Liver (tissue), 9 donors: ENCODE results near the gene ZFYVE27. TPM values are rescaled to one million over a fixed set of nuclear protein-coding genes. Genes with fewer than 3 reads are reported as not detected.

Experiments
- DNase-seq: peaks from one replicate; pipeline ENCODE4 v3.0.0-alpha.2; 2017; ENCODE audit warnings: low spot score
- H3K27ac ChIP-seq, 2 donors: one replicate each; pipeline ENCODE4 v1.7.0; 2013; ENCODE audit warnings: inconsistent platforms in 2 of 2, low read length in 2 of 2, control low read depth in 1 of 2, low read depth in 1 of 2, mild to moderate bottlenecking in 1 of 2
- H3K27me3 ChIP-seq, 4 donors: one replicate each; pipeline versions ENCODE4 v1.6.1 to v1.7.0; 2013; ENCODE audit warnings: low read length in 3 of 4, inconsistent platforms in 1 of 4, mild to moderate bottlenecking in 1 of 4, moderate library complexity in 1 of 4; ENCODE audit not compliant: control insufficient read depth in 4 of 4, insufficient read depth in 4 of 4
- H3K36me3 ChIP-seq, 4 donors: one replicate each; pipeline versions ENCODE4 v1.6.1 to v1.7.0; 2013; ENCODE audit warnings: low read length in 3 of 4, mild to moderate bottlenecking in 3 of 4, low read depth in 1 of 4, moderate library complexity in 1 of 4; ENCODE audit not compliant: control insufficient read depth in 4 of 4, insufficient read depth in 3 of 4
- H3K4me1 ChIP-seq, 4 donors: one replicate each; pipeline versions ENCODE4 v1.6.1 to v1.7.0; 2013; ENCODE audit warnings: low read length in 3 of 4, mild to moderate bottlenecking in 3 of 4, moderate library complexity in 1 of 4; ENCODE audit not compliant: control insufficient read depth in 4 of 4, insufficient read depth in 4 of 4
- H3K4me3 ChIP-seq, 3 donors: one replicate each; pipeline versions ENCODE4 v1.6.1 to v1.7.0; 2013; ENCODE audit warnings: low read length in 3 of 3, control low read depth in 1 of 3, low read depth in 1 of 3, mild to moderate bottlenecking in 1 of 3
- H3K9ac ChIP-seq, 2 donors: one replicate each; pipeline ENCODE4 v1.7.0; 2013; ENCODE audit warnings: low read length in 2 of 2, mild to moderate bottlenecking in 2 of 2, moderate library complexity in 2 of 2, control low read depth in 1 of 2, low read depth in 1 of 2
- H3K9me3 ChIP-seq, 4 donors: one replicate each; pipeline versions ENCODE4 v1.6.1 to v1.7.0; 2013; ENCODE audit warnings: low read length in 3 of 4; ENCODE audit not compliant: control insufficient read depth in 4 of 4
- FOXA1 ChIP-seq: IDR thresholded peaks from 2 replicates; pipeline ENCODE4 v1.6.1; 2016; ENCODE audit warnings: antibody characterized with exemption
- FOXA2 ChIP-seq: IDR thresholded peaks from 2 replicates; pipeline ENCODE4 v1.6.1; 2016; ENCODE audit warnings: antibody characterized with exemption
- GABPA ChIP-seq, 2 donors: IDR thresholded peaks in 1 of 2; conservative IDR thresholded peaks in 1 of 2; 2 replicates each; pipeline ENCODE4 v1.6.1; 2016; ENCODE audit warnings: antibody characterized with exemption in 2 of 2, mild to moderate bottlenecking in 1 of 2, moderate library complexity in 1 of 2
- HNF4A ChIP-seq, 2 donors: conservative IDR thresholded peaks; 2 replicates each; pipeline ENCODE4 v1.6.1; 2016; ENCODE audit warnings: antibody characterized with exemption in 2 of 2, mild to moderate bottlenecking in 2 of 2
- HNF4G ChIP-seq: IDR thresholded peaks from 2 replicates; pipeline ENCODE4 v1.6.1; 2016; ENCODE audit warnings: antibody characterized with exemption
- JUND ChIP-seq, 2 donors: IDR thresholded peaks; 2 replicates each; pipeline ENCODE4 v1.6.1; 2016; ENCODE audit warnings: antibody characterized with exemption in 2 of 2
- NR2F2 ChIP-seq: IDR thresholded peaks from 2 replicates; pipeline ENCODE4 v1.6.1; 2016; ENCODE audit warnings: antibody characterized with exemption
- RAD21 ChIP-seq, 2 donors: IDR thresholded peaks; 2 replicates each; pipeline ENCODE4 v1.6.1; 2016; ENCODE audit warnings: antibody characterized with exemption in 2 of 2, mild to moderate bottlenecking in 2 of 2
- RXRA ChIP-seq, 2 donors: IDR thresholded peaks; 2 replicates each; pipeline ENCODE4 v1.6.1; 2017 to 2018; ENCODE audit warnings: antibody characterized with exemption in 2 of 2, mild to moderate bottlenecking in 1 of 2
- SP1 ChIP-seq: IDR thresholded peaks from 2 replicates; pipeline ENCODE4 v1.6.1; 2018; ENCODE audit warnings: antibody characterized with exemption, mild to moderate bottlenecking
- TAF1 ChIP-seq: conservative IDR thresholded peaks from 2 replicates; pipeline ENCODE4 v1.6.1; 2016; ENCODE audit warnings: antibody characterized with exemption, mild to moderate bottlenecking
- WGBS: extraction: QIAGEN DNeasy Blood & Tissue Kit; methylation state at CpG from one replicate; pipeline ENCODE4 v1.1.7; 2013; 5-methylcytosine and 5-hydroxymethylcytosine counted together
- polyA plus RNA-seq, 2 donors: library from polyadenylated mRNA; stranded (reverse) in 1 of 2; unstranded in 1 of 2; fragments of 200-250 nt in 1 of 2; fragments of >200 nt in 1 of 2; fragmentation: Nextera tagmentation in 1 of 2; extraction: Ambion mirVana in 1 of 2; gene quantifications; one replicate each; pipeline versions ENCODE4 v1.2.1 to v1.2.3, GENCODE V29; 2013 to 2015
- total RNA-seq, 2 donors: library from RNA; depleted of rRNA; stranded (reverse); fragments of >200 nt; gene quantifications; one replicate each; pipeline ENCODE4 v1.2.3, GENCODE V29; 2014
- TF ChIP-seq, protein P1 (sequence below): IDR thresholded peaks from 2 replicates; pipeline ENCODE4 v1.6.1; 2016; ENCODE audit warnings: antibody characterized with exemption
- TF ChIP-seq, protein P2 (sequence below): fragments of 150-350 bp; IDR thresholded peaks from 2 replicates; pipeline ENCODE4 v1.5.1; 2017; ENCODE audit warnings: improper control_type of control experiment, low read depth, low read length; ENCODE audit not compliant: missing input control
- donor health status: healthy.
- donor health status: healthy.
- donor health status: healthy.
- donor health status: healthy.
- donor health status: healthy.

The ZFYVE27 gene
- total and polyA plus RNA-seq, 4 donors = 10.2 to 25.9 (median 13.1) TPM

DNA sequence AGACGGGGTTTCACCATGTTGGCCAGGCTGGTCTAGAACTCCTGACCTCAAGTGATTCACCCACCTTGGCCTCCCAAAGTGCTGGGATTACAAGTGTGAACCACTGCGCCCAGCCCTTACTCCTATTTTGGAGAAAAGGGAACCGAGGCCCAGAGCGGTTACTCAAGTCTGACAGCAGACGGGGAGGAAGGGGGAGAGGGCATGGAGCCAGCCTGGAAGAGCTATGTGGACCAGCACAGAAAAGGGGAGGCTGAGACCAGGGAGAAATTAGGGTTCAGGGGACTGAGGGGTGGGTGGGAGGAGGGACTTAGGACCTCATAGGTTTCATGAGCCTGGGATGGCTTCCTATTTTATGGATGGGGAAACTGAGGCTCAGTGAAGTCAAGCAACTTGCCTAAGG, 33.3 kb downstream of the ZFYVE27 start:
- Histone ChIP-seq H3K9ac (no peak overlapping the region), H3K4me3 (no peak overlapping the region), H3K27me3 (peaks cover 2 to 9% (median 7%) of the 10 kb centered on the region in 4 donors), H3K27ac (no peak overlapping the region), H3K4me1 (peaks cover 0 to 4% (median 2%) of the 10 kb centered on the region in 4 donors), H3K36me3 (no peaks in the 10 kb centered on the region), H3K9me3 (no peaks in the 10 kb centered on the region)
- no peak for DNase-seq
- WGBS = 62% methylated on average over 5 of the region's 5 CpGs
- no peak for TF ChIP-seq RXRA (IDR thresholded peaks at IDR 0.05)
- no peak for TF ChIP-seq JUND (IDR thresholded peaks at IDR 0.05)

DNA sequence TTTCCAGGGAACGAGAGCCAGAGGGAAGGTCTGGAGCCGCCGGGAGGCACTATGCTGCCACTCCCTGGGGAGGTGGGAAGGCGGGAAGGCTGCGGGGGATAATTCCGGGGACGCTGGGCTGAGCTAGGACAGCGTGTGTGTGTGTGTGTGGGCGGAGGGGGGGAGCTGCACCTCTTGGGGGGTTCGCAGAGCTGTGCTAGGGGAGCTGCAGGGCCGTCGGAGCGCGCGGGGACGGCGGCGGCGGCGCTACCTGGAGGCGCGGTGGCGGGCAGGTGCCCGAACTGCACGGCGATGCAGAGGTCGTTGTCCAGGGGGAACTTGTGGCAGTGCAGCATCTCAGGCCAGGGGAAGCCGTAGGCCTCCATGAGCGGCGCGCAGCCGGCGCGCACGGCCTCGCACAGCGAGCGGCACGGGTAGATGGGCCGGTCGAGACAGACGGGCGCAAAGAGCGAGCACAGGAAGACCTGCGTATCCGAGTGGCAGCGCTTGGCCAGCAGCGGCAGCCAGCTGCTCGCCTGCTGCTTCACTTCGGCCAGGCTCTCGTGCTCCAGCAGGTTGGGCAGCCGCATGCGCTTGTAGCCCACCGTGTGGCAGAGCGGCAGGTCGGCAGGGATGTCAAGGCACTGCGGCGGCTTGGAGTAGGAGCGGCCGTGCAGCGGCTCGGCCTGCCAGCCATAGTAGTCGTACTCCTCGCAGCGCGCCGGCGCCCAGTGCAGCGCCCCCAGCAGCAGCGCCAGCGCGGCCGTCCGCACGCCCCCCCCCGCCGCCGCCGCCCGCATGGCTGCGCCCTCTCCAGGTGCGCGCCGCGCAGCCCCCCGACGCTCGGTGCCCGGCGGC, 34.3 kb downstream of the ZFYVE27 start:
- DNase-seq = no peak
- 2% methylated on average over 90 of the region's 90 CpGs for WGBS
- peaks cover 2 to 9% (median 7%) of the 10 kb centered on the region in 4 donors for H3K27me3 ChIP-seq

DNA sequence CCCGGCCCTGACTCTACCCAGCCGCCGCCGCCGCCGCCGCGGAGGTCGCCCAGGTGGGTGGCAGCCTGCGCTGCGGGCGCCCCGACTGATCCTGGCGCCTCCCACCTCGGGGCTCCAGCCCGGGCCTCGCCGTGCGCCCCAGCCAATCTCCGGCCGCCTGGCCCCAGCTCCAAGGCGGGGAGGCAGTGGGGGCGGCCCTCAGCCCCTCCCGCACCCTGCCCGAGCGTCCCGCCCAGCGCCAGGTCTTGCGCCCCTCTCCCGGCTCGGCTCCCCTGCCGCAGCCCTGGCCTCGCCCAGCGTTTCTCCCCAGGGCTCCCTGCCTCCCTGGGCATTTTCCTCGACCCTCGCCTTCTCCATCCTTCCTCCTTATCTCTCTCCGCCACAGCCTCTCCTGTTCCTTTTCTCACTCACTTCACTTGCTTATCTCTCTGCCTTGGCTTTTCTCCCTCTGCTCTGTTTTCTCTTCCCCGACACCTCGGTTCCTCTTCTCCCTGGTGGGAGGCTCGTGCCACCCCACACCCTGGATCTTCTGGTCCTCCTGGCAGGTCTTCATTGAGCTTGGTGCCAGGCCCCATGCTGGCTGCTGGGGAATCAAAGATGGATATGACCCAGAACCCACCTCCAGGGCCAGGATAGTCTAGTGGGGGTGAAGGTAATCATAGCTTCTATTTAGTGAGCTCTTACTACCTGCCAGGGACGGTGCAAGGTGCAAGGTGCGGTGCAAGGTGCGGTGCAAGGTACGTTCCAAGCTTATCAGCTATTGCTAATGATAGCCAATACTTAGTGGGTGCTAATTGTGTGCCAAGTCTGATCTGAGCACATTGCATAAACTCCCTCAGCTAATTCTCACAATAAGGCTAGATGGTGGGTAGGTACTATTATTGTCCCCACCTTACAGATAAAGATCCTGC, 35.2 kb downstream of the ZFYVE27 start, which contains the start of gene SFRP5:
Gene SFRP5 (minus strand): TSS at position 87 of the 911 bp plus-strand sequence. CDS start 166 bp downstream, outside the sequence.
- Histone ChIP-seq H3K4me3 (peak within 1 kb of the TSS in 1 of 3 donors; percentile 23), H3K9ac (no peak within 1 kb of the TSS), H3K4me1 (peaks cover 0 to 4% (median 2%) of the 10 kb centered on the region in 4 donors), H3K27ac (no peak within 1 kb of the TSS), H3K36me3 (no peaks in the 10 kb centered on the region), H3K27me3 (peaks cover 2 to 9% (median 7%) of the 10 kb centered on the region in 4 donors), H3K9me3 (no peaks in the 10 kb centered on the region)
- WGBS = 9% methylated on average over 44 of the region's 44 CpGs
- no peak for DNase-seq
- peak; percentile 31 to 63 for TF ChIP-seq HNF4A (conservative IDR thresholded peaks at IDR 0.05)
- no peak for TF ChIP-seq FOXA2
- TF ChIP-seq FOXA1 = no peak
- no peak for TF ChIP-seq SP1
- no peak for TF ChIP-seq JUND (IDR thresholded peaks at IDR 0.05)
- peak; percentile 27 for TF ChIP-seq HNF4G
- no peak for TF ChIP-seq NR2F2
- TF ChIP-seq TAF1 = no peak
- TF ChIP-seq, protein P1, sequence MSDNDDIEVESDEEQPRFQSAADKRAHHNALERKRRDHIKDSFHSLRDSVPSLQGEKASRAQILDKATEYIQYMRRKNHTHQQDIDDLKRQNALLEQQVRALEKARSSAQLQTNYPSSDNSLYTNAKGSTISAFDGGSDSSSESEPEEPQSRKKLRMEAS = no peak

More for the DNA sequence above, 34.3 kb downstream of the ZFYVE27 start:
- Histone ChIP-seq H3K27ac (no peak overlapping the region), H3K9ac (no peak overlapping the region), H3K9me3 (no peaks in the 10 kb centered on the region), H3K36me3 (no peaks in the 10 kb centered on the region), H3K4me3 (peak overlapping the region in 1 of 3 donors; percentile 23), H3K4me1 (peaks cover 0 to 4% (median 2%) of the 10 kb centered on the region in 4 donors)
- TF ChIP-seq GABPA (IDR thresholded peaks at IDR 0.05 in 1 of 2, conservative IDR thresholded peaks at IDR 0.05 in 1 of 2) (no peak), RAD21 (IDR thresholded peaks at IDR 0.05) (no peak)
- TF ChIP-seq, protein P2, sequence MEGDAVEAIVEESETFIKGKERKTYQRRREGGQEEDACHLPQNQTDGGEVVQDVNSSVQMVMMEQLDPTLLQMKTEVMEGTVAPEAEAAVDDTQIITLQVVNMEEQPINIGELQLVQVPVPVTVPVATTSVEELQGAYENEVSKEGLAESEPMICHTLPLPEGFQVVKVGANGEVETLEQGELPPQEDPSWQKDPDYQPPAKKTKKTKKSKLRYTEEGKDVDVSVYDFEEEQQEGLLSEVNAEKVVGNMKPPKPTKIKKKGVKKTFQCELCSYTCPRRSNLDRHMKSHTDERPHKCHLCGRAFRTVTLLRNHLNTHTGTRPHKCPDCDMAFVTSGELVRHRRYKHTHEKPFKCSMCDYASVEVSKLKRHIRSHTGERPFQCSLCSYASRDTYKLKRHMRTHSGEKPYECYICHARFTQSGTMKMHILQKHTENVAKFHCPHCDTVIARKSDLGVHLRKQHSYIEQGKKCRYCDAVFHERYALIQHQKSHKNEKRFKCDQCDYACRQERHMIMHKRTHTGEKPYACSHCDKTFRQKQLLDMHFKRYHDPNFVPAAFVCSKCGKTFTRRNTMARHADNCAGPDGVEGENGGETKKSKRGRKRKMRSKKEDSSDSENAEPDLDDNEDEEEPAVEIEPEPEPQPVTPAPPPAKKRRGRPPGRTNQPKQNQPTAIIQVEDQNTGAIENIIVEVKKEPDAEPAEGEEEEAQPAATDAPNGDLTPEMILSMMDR = no peak
